Activated CD8-positive, alpha-beta T cell treated with anti-CD3 and anti-CD28 coated beads for 36 hours (primary cell): ENCODE measurements around the gene RC3H1. TPM values are rescaled to one million over a fixed set of nuclear protein-coding genes. Genes with fewer than 3 reads are reported as not detected.
"Not testable (repeated sequence)": the region's sequence is repeated elsewhere in the genome, so short reads cannot be mapped to it uniquely, and the experiment has no call there.

Experiments used
- ATAC-seq: fragments of 200-7000 bp; cut with Tn5 transposase; one replicate; pipeline ENCODE4 v1.10.0; 2021; ENCODE audit warnings: mild to moderate bottlenecking, moderate library complexity
- CTCF ChIA-PET: fragments of 350-600 bp; sonication (Branson Sonifier 250); formaldehyde crosslinking; loops from one replicate; lab custom pipeline; 2021; ENCODE audit warnings: antibody characterized with exemption; lab: Charles Lee
- POLR2A ChIA-PET: fragments of 350-600 bp; sonication (Branson Sonifier 250); formaldehyde crosslinking; loops from one replicate; lab custom pipeline; 2021; ENCODE audit warnings: antibody characterized with exemption; lab: Charles Lee
- DNase-seq: peaks from one replicate; pipeline ENCODE4 v3.0.0-alpha.2; 2020
- H3K27ac Mint-ChIP-seq: one replicate; pipeline ENCODE4 v1.8.0; 2021; ENCODE audit warnings: mild to moderate bottlenecking, mixed read lengths
- H3K27me3 Mint-ChIP-seq: one replicate; pipeline ENCODE4 v1.8.0; 2021; ENCODE audit warnings: mixed read lengths
- H3K36me3 Mint-ChIP-seq: one replicate; pipeline ENCODE4 v1.8.0; 2021; ENCODE audit warnings: low read depth, mixed read lengths
- H3K4me1 Mint-ChIP-seq: one replicate; pipeline ENCODE4 v1.8.0; 2021; ENCODE audit warnings: low read depth, mixed read lengths
- H3K4me3 Mint-ChIP-seq: one replicate; pipeline ENCODE4 v1.8.0; 2021; ENCODE audit warnings: mild to moderate bottlenecking, moderate library complexity, mixed read lengths
- H3K9me3 Mint-ChIP-seq: one replicate; pipeline ENCODE4 v1.8.0; 2021; ENCODE audit warnings: mixed read lengths
- intact Hi-C: fragments of 100-400 bp; cut with micrococcal nuclease; formaldehyde crosslinking; loops from one replicate; pipeline ENCODE4 v1.10.0; 2022
- total RNA-seq, 2 experiments: library from RNA; stranded (reverse); gene quantifications; one replicate each; pipeline ENCODE4 v1.2.3, GENCODE V29; 2021
- TF ChIP-seq, protein P1 (sequence below): fragments of 200-600 bp; IDR thresholded peaks from one replicate; pipeline ENCODE4 v1.8.0; 2022; ENCODE audit warnings: antibody characterized with exemption, mild to moderate bottlenecking

RC3H1 gene
- total RNA-seq, 2 experiments from 2014 or later, result 24.9 to 27.2 TPM

DNA sequence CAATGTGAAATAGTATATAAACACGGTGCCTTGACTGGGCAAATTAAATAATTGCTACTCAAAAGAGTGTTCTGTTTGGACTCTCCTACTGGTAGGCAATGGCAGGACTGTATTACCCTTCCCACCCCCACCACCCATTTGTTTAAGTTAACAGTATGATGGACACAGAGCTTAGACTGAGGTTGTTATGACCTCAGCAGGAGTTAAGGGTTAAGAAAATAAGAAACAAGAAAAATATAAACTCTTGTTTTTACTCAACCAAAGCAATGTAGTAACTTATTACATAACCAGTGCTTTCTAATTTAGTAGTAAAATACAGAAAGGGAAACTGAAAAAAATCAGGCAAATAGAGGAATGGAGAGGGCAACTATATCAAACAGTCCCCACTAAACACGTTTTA is 85.1 kb downstream of the RC3H1 start:
- CTCF ChIA-PET, result no interaction called here
- TF ChIP-seq, protein P1, sequence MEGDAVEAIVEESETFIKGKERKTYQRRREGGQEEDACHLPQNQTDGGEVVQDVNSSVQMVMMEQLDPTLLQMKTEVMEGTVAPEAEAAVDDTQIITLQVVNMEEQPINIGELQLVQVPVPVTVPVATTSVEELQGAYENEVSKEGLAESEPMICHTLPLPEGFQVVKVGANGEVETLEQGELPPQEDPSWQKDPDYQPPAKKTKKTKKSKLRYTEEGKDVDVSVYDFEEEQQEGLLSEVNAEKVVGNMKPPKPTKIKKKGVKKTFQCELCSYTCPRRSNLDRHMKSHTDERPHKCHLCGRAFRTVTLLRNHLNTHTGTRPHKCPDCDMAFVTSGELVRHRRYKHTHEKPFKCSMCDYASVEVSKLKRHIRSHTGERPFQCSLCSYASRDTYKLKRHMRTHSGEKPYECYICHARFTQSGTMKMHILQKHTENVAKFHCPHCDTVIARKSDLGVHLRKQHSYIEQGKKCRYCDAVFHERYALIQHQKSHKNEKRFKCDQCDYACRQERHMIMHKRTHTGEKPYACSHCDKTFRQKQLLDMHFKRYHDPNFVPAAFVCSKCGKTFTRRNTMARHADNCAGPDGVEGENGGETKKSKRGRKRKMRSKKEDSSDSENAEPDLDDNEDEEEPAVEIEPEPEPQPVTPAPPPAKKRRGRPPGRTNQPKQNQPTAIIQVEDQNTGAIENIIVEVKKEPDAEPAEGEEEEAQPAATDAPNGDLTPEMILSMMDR, result no peak
- Mint-ChIP-seq H3K27me3 (no peaks in the 10 kb centered on the region), H3K4me1 (peaks cover 4% of the 10 kb centered on the region), H3K36me3 (peaks cover 14% of the 10 kb centered on the region), H3K9me3 (no peaks in the 10 kb centered on the region), H3K4me3 (no peak overlapping the region), H3K27ac (no peak overlapping the region)
- no peak for DNase-seq
- POLR2A ChIA-PET, result no interaction called here
- no peak for ATAC-seq
- intact Hi-C loops, result no loop called here

DNA sequence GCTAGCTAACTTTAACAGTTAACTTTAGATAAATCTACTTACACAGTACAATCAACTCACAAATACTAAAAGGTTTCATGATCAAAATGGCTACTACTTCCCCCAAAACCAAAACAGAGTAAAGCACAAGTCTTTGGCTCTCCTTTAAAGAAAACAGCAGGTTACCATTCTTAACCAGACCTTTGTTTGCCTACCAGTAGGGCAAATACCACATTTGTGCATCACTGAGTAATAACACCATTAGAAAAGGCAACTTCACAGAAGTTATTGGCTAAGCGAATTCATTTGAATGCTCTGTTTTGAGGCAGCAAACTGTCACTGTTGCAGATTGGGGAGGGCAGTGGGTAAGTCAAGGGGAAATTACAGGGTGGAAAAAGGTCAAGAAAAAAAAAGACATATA is 87.7 kb downstream of the RC3H1 start:
- Mint-ChIP-seq H3K27ac (no peak overlapping the region), H3K4me3 (no peak overlapping the region), H3K4me1 (peaks cover 4% of the 10 kb centered on the region), H3K27me3 (no peaks in the 10 kb centered on the region), H3K36me3 (peaks cover 16% of the 10 kb centered on the region), H3K9me3 (peaks cover 3% of the 10 kb centered on the region)
- intact Hi-C loops, result no loop called here
- ChIA-PET POLR2A (no interaction called here), CTCF (no interaction called here)
- ATAC-seq (no peak), DNase-seq (no peak)
- TF ChIP-seq, protein P1, result no peak

DNA sequence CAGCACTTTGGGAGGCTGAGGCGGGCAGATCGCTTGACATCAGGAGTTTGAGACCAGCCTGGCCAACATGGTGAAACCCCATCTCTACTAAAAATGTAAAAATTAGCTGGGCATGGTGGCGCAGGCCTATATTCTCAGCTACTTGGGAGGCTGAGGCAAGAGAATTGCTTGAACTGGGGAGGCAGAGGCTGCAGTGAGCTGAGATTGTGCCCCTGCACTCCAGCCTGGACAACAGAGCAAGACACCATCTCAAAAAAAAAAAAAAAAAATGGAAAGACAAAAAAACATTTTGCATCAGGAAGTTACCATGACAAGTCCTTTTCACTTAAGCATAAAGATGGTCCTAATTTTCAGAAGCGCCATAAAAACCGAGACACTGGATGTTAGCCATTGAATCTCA is 91.6 kb downstream of the RC3H1 start:
- H3K27me3 Mint-ChIP-seq, ATAC-seq, intact Hi-C loops, H3K9me3 Mint-ChIP-seq, H3K27ac Mint-ChIP-seq, DNase-seq, H3K4me1 Mint-ChIP-seq, H3K36me3 Mint-ChIP-seq, H3K4me3 Mint-ChIP-seq, POLR2A ChIA-PET: not testable (repeated sequence)
- CTCF ChIA-PET, result interaction anchor here (1.4 kb wide), 1 partner anchor 287 kb away, joined by 3 read pairs; no protein-coding TSS in a partner anchor

DNA sequence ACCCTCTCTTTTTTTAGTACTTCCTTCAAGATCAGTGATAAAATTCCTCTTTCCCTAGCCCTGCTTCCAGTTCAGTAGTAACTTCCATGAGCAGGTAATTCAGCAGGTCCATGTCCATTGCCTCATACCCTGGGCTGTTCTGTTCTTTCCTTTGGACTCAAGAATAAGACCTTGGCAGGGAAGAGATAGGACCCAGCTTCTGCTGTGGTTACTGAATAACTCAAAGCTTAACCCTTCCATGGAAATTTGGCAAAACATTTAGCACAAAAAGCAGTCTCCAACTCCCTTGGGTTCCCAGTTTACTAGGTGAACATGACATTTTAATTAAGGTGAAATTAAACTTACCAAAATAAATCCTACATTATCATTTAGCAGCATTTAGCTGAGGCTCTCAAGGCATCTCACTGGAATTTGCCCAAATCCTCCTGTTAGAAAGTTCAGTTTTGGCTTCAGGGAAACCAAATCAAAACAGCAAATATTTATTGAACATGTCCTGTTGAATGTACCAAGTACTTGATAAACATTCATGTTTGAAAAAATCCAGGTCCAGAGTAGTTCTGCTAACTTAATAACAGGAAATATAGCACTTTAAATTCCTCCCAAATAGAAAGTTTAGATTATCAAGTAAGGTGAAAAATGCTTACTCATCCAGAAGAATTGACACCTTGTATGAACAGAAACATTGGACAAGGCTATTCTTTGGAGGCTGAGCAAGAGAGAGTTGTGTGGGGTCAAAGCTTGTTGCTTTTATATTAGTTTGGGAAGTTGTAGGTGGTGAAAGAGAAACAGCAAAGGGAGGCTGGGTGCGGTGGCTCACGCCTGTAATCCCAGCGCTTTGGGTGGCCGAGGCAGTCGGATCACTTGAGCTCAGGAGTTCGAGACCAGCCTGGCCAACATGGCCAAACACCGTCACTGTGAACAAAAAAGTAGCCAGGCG is 96.6 kb downstream of the RC3H1 start:
- no peaks in the 10 kb centered on the region for H3K27me3 Mint-ChIP-seq
- ChIA-PET POLR2A (interaction anchor here (1.0 kb wide), 1 partner anchor 10 kb away, joined by 3 read pairs; no protein-coding TSS in a partner anchor), CTCF (no interaction called here)
- TF ChIP-seq, protein P1, result no peak
- no peak overlapping the region for H3K4me3 Mint-ChIP-seq
- peaks cover 3% of the 10 kb centered on the region for H3K9me3 Mint-ChIP-seq
- no peaks in the 10 kb centered on the region for H3K4me1 Mint-ChIP-seq
- DNase-seq (no peak), ATAC-seq (no peak)
- intact Hi-C loops, result no loop called here
- no peak overlapping the region for H3K27ac Mint-ChIP-seq
- peaks cover 3% of the 10 kb centered on the region for H3K36me3 Mint-ChIP-seq

DNA sequence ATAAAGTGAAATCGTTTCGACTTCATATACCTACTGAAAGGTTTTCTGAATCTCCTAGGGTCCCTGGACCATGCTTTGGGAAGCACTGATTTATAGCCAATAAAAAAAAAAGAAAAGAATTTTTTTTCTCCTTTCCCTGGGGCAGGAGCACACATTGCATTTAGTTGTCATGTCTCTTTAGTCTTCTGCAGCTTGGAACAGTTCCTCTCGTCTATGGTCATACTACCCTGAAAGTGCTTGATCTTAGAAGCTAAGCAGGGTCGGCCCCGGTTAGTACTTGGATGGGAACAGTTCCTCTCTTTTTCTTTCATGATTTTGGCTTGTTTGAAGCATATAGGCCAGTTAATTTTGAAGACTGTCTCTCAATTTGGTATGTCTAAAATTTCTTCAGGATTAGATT is 101.3 kb downstream of the RC3H1 start:
- ChIA-PET POLR2A (interaction anchor here (0.6 to 0.7 kb wide), 2 partner anchors 131 to 232 kb away, joined by 3 read pairs; no protein-coding TSS in a partner anchor), CTCF (no interaction called here)
- no peak overlapping the region for H3K4me3 Mint-ChIP-seq
- H3K36me3 Mint-ChIP-seq, result no peaks in the 10 kb centered on the region
- H3K27me3 Mint-ChIP-seq, result no peaks in the 10 kb centered on the region
- DNase-seq (no peak), ATAC-seq (no peak)
- TF ChIP-seq, protein P1, result no peak
- H3K27ac Mint-ChIP-seq, result no peak overlapping the region
- intact Hi-C loops, result no loop called here
- H3K4me1 Mint-ChIP-seq, result no peaks in the 10 kb centered on the region
- no peaks in the 10 kb centered on the region for H3K9me3 Mint-ChIP-seq
